Endometrial microvascular endothelial cells (primary cell): ENCODE results near the gene SLC5A2. TPM values are rescaled to one million over a fixed set of nuclear protein-coding genes. Genes with fewer than 3 reads are reported as not detected.

ENCODE experiments used
- in situ Hi-C: cut with HindIII; loops from 2 replicates; pipeline ENCODE4 v1.10.0; 2017; ENCODE audit warnings: low sequenced_read_pairs, low pct_unique_long_range_greater_than_20kb; ENCODE audit errors: inconsistent ontology term
- total RNA-seq: library from RNA; depleted of rRNA; stranded (reverse); fragments of >200 nt; gene quantifications from one replicate; pipeline ENCODE4 v1.2.3, GENCODE V29; 2015; ENCODE audit errors: inconsistent ontology term

Gene SLC5A2
- total RNA-seq, 1 donor from 2014 or later: not detected

DNA sequence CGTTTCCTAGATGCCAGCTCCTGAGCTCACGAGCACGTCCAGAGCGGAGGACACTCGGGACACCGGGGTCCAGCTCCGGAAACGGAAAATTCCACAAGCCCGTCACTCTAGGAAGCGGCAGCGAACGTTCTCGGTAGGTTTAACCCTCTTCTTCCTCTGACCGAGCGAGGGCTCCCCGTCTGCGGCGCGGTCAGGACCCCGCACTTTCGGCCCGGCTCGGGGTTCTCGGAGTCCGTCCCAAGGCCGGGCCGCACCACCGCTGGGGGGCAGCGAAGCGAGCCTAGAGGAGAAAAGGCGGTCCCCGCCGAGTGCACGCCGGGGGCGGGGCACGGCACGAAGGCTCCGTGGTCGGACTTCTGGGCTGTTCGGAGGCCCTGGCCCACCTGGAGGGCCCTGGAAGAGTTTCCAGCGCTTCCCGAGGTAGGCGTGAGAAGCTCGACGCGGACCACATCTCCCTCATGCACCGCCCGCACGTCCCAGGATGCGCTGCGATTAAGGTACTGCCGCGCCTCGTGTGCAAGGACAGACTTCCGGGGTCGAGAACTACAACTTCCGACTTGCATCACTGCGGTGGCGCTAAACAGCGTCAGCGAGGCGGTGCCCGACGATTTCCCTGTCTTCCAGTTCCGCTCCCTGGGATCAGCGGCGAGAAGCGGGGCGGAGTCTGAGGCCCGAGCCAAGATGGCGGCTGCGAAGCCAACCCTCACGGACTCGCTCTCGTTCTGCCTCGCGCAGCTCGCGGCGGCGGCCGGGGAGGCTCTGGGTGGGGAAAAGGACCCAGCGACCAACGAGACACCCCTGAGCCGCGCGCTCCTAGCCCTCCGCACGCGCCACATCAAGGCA is 23.9 kb upstream of the SLC5A2 start, which contains the start of gene ARMC5:
TSS of gene ARMC5 (plus strand) at position 658 of the 843 bp plus-strand sequence. CDS start at position 682, 24 bp downstream.
- in situ Hi-C loops: no loop called here

- in situ Hi-C loops: no loop called here
Observed at GRCh38 chr16:31459687-31460581, 23.0 kb upstream of the SLC5A2 start.

GRCh38 chr16:31460582-31461002 is 22.3 kb upstream of the SLC5A2 start:
- in situ Hi-C loops: no loop called here

GRCh38 chr16:31461201-31461920 is 21.6 kb upstream of the SLC5A2 start:
- in situ Hi-C loops: no loop called here

- in situ Hi-C loops: no loop called here
Observed at GRCh38 chr16:31461921-31462804, 20.8 kb upstream of the SLC5A2 start.

GRCh38 chr16:31464348-31464769 is 18.6 kb upstream of the SLC5A2 start:
- in situ Hi-C loops: no loop called here

DNA sequence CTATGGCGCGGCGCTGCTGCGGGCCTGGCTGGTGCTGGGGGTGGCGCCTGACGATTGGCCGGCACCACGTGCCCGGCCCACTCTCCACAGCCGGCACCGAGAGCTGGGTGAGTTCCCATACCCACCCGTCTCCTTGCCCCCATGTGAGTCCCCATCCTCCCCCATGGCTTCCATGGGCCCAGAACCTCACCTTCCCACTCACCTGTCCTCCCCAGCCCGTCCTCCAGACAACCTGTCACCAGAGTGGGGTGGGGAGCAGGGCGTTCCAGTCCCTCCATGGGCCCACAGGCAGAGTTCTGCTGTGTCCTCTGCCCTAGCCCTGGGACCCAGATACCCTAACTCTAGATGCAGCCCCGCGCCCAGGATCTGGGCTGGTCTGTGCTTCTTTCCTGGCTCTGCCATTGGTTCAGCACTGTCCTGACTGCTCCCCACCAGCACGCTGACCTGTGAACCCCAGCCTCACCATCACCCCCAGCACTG is 18.1 kb upstream of the SLC5A2 start:
- in situ Hi-C loops: no loop called here

- in situ Hi-C loops: no loop called here
Observed at GRCh38 chr16:31465788-31466370, 17.0 kb upstream of the SLC5A2 start.

DNA sequence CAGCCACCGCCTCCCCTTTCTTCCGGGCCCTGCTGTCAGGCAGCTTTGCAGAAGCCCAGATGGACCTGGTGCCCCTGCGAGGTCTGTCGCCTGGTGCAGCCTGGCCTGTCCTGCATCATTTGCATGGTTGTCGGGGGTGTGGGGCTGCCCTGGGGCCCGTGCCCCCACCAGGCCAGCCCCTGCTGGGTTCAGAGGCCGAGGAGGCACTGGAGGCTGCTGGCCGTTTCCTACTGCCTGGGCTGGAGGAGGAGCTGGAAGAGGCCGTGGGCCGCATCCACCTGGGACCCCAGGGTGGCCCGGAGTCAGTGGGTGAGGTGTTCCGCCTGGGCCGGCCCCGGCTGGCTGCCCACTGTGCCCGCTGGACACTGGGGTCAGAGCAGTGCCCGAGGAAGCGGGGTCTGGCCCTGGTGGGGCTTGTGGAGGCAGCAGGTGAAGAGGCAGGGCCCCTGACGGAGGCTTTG is 16.5 kb upstream of the SLC5A2 start:
- in situ Hi-C loops: no loop called here

- in situ Hi-C loops: no loop called here
Observed at GRCh38 chr16:31467151-31467773, 15.7 kb upstream of the SLC5A2 start.

GRCh38 chr16:31467858-31468257 is 15.1 kb upstream of the SLC5A2 start:
- in situ Hi-C loops: no loop called here

- in situ Hi-C loops: no loop called here
Observed at GRCh38 chr16:31470615-31471014, 12.3 kb upstream of the SLC5A2 start.

GRCh38 chr16:31471241-31471874 is 11.6 kb upstream of the SLC5A2 start:
- in situ Hi-C loops: no loop called here

GRCh38 chr16:31471875-31472708 is 10.8 kb upstream of the SLC5A2 start, which contains the start of gene TGFB1I1:
Gene TGFB1I1, plus strand, starts transcription at chr16:31472152. Its CDS starts 37 bp downstream, at chr16:31472189.
- in situ Hi-C loops: no loop called here

GRCh38 chr16:31472709-31473203 is 10.2 kb upstream of the SLC5A2 start:
- in situ Hi-C loops: no loop called here
